HG03520 (cell line): ENCODE measurements around the gene KRAS.

ENCODE experiments used
- ATAC-seq: cut with Tn5 transposase; IDR thresholded peaks from one replicate; pipeline ENCODE4 v1.9.1; 2021; ENCODE audit warnings: mild to moderate bottlenecking, moderate library complexity; ENCODE audit not compliant: unreplicated experiment

KRAS gene

DNA sequence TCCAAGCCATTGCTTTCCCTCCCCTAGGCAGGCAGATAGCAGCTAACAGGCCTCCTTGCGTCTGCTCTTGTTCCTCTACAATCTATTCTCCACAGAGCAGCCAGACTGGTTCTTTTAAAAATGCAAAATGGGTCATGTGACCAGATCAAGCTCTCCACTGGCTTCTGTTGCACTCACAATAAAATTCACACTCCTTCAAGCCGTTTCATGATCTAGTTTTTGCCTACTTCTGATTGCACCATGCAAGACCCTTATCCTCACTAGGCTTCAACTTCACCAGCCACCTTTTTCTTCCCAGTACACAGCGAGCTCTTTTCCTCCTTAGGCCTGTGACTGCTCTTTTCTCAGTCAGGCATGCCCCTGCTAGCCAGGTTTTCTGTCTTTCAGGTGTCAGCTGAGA lies 6.1 kb upstream of the KRAS start:
- no peak for ATAC-seq

DNA sequence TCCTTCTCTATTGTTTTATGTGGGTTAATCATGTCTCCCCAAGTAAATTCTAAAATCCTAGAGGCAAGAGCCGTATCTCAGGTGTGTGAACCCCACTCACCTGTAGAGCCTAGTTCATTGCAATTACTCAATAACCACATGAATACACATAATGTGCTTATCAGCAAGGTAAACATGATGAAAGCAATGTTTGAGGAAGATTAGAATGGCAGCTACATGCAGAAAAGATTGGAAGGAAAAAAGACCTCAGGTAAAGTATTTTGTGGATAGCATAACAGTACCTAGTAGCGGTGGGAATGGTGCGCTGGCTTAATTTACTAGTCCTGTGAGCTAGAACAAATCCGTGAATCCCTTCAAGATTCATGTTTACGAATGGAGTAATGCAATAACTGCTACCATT lies 5.3 kb upstream of the KRAS start:
- ATAC-seq: no peak

DNA sequence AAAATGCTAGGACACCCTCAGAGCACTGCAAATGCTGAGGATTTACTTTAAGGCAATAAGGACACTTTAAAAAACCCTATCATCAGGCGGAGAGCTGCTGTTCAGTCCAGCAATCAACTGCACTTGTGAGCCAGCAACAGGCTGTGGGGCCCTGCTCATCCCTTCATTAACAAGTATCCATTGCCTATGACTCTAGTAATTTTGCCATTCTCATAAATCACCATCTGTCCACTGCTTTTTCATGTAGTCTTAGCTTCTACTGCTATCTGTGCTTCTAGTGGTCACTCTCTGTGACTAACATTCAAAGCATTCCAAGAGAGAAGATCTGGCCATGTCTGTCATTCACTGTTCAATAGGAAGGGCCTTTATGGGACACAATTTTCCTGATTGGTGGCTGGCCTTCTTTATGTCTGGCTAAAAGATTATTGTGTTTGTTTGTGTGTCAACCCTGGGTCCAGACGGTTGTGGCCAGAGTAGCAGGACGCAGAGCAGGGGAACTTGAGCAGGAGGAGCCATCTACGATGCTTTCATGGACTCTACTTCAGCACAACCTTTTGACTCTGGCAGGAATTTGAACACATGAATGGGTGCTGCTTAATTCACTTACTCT lies 3.6 kb upstream of the KRAS start:
- no peak for ATAC-seq

DNA sequence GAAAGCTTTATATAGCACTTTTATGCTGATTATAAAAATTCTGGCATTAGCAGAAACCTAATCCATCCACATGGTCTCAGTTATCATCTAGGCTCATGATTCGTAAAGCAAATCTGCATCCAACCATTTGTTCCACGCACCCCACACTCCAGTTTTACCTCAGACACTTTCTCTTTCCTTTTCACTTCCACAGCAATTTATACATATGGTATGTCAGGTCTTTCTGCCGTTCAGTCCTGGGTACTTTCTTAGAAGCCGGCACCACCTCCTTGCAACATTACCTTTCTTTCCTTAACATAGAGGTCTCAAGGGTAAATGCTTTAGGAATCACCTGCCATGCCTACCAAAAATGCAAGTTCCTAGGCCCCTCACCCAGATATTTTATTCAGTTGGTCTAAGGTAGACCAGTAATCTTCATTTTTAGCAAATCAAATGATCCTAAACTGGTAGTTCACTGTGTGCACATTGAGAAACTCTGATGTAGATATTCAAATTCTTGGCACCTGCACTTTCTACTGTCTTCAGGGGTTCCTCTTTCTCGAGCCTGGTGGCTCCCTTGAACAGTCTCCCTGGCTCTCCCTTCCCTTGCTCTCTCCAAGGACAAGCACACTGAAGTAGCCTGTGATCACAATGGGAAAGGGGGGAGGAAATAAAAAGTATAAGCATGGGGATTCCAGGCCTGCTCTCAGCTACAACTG lies 2.8 kb upstream of the KRAS start:
- ATAC-seq: no peak

DNA sequence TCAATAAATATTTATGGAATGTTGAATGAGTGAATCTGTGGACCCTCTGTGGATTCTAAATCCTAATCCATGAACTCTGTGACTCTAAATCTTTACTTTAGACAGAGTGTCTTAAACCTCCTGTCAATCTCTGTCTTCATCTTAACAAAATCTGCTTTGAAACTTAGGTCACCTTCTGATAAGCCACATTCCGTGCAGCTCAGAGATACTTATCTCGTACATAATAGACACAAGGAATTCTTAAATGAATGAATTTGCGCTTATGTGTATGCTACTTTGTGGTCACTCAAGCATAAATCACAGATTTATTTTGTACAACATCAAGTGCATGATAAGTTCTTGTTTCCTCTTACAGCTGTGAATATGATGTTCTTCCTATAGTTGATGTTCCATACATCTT lies 2.2 kb upstream of the KRAS start:
- no peak for ATAC-seq

DNA sequence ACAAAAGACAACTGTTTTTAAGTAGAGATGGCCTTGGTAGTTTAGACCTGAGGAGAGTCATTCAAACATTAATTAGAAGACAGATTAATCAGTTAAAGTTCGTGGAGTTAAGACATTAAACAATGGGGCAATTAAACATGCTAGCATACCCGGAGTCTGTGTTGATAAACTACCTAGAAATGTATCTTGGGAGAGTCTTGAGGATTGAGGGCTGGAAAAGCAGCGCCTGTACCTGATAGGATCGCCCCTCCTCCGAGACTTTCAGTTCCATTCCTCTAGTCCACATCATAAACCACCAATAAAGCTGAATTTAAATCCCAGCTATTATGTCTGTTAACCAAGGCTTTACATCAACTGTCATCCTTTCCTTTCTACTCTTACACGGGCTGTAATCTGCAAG lies 1.0 kb upstream of the KRAS start:
- ATAC-seq: no peak

DNA sequence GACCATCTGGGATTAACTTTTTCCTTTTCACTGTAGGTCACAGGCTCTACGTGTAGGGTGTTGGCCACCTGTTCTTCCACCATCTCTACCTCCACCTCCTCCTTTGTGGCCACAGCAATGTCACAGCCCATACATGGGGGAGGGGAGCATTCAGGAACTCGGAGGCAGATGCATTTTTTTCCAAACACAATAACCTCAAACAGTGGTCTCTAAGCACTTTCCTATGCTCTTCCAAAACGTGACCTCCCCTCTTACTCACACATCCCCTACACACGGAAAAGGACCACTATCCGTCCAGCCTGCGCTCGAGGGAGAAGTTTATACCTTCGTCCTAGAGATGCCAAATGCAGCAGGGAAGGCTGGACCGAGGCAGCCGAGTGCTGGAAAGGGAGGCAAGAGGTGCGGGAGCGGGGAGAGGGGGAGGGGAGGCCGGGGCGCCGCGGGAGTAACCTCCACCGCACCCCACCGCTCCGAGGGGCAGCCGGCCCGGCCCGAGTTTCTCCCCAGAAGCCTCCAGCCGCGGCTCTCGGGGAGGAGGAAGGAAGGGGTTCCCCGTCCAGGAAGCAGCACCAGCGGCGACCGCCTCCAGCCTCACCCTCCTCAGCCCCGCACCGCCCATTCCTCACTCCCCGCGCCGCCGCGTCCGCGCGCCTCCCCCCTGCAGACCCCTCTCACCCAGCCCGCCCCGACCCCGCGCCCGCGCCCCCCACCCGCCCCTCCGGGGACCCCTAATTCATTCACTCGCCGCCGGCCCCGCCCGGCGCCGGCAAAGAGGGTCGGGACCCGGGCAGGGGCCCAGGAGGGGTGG lies 594 bp downstream of the KRAS start:
- no peak for ATAC-seq

DNA sequence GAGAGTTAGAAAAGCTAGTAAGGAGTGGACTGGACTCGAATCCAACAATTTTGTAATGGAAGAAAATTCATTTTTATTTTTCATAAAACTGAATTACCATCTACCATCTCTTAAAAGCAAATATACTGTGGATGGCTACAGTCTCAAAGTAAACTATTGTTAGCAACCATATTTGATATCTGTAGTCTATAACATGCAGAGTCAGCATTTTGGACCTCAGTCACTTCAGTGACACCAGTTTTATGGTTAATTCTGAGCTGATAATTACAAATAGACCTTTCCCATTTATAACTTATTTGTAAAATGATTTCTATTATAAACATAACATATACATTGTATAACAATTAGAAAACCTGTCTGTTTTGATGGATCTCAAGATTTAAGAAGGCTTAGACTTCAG lies 2.0 kb downstream of the KRAS start:
- no peak for ATAC-seq

DNA sequence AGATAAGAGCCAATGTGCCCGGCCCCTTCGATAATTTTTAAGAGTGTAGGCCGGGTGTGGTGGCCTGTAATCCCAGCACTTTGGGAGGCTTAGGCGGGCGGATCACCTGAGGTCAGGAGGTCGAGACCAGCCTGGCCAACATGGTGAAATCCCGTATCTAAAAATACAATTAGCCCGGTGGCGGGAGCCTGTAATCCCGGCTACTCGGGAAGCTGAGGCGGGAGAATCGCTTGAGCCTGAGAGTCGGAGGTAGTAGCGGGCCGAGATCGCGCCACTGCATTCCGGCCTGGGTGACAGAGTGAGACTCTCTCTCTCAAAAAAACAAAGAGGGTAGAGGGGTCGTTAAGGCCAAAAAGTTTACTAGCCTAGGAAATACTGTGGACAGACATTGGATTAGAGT lies 2.6 kb downstream of the KRAS start:
- no peak for ATAC-seq

DNA sequence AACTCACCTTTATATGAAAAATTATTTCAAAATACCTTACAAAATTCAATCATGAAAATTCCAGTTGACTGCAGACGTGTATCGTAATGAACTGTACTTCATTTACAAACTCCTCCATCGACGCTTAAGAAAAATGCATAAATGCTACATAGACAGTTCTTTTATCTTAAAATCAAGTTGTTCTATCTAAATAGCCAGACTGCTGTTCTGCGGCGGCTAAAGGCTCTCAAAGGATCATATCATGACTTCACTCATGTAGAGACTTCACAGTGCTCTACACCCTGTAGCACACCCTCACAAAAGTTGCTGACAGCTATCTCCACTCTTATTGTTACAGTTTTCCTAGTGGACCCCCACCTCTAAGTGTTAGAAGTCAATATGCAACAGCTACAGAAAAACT lies 5.2 kb downstream of the KRAS start:
- no peak for ATAC-seq

DNA sequence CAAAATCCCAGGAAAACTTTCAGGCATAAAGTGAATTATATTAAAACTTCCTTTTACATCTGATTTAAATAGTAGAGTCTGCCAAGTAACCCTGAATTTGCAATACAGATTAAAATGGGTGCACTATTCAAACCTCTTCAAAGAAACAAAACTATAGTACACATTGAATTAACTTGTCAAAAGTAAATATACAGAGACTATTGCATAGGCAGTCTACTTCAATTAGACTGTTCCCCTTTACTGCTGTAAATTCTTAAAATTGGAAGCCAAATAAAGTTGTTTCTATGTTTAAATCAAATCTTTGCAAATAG lies 7.1 kb downstream of the KRAS start:
- no peak for ATAC-seq

DNA sequence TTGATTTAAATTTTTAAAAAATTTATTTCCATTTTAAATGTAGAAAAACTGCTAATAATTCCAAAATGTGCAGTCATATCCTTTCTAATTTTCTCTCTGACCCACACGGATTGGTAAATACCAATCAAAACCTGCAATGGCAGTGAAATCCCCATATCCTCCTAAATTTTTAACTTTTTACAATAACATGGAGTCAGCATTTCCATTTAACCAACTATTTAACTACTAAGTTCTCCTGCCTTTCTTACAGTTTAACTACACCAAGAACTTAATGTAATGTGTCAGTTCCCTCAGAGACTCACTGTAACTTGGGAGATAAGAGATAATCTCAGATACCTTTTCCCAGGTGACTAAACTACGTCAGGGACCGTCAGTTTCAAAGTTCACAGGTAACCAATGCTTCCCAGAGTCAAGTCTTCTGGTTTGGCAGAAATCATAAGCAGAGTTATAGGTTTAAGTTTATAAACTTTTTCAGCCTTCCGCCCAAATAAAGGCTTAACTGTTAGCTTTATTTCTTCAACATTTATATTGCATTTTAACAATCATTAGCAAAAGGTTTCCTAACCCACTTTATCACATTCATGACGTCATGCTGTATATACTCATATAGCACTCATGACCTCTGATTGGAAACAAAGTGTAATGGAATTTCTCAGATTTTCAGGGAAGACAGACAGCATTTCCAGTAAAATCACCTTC lies 7.6 kb downstream of the KRAS start:
- ATAC-seq: no peak

DNA sequence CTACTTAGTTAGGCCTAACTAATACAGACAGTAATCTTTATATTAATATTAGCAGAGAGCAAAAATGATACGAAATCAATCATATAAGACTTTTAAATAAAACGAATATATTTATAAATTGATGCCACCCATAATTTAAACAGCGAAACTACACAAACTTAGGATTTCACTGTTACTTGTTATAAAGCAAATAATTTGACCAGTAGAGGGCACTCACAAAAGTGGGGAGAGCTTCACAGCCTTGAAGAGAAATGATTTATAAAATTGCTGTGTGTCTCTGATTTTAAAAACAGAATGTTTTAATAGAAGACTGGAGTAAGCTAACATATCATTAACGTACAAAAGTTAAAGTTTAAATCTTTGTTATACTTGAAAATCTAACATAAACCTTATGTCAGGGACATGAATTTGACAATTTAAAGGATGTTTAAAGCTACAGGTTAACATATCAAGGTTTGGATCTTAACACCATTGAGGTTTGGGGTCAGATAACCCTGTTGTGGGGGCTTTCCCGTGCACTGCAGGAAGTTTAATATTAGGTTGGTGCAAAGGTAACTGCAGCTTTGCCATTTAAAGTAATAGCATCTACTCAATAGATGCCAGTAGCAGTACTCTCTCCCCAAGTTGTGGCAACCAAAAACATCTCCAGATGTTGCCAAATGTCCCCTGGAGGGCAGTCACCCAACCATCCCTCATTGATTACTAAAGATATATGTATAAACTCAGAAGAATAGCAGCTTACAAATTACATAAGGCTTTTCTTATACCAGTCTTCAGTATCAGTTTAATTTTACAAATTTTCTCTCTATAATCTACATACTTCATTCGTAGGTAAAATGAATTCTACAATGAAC lies 9.3 kb downstream of the KRAS start:
- no peak for ATAC-seq

DNA sequence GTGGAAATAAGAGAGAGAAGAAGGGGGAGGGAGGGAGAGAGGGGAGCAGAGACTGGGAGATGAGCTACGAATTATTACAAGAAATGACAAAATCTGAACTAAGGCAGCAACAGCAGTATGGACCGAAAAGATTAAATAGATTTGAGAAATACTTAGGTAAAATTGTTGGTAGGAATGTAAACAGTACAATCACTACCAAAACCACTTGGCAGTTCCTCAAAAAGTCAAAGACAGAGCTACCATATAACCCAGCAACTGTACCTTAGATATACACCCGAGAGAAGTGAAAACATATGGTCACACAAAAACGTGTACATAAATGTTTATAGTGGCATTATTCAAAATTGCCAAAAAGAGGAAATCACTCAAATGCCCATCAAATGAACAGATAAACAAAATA lies 14.1 kb downstream of the KRAS start:
- ATAC-seq: no peak

DNA sequence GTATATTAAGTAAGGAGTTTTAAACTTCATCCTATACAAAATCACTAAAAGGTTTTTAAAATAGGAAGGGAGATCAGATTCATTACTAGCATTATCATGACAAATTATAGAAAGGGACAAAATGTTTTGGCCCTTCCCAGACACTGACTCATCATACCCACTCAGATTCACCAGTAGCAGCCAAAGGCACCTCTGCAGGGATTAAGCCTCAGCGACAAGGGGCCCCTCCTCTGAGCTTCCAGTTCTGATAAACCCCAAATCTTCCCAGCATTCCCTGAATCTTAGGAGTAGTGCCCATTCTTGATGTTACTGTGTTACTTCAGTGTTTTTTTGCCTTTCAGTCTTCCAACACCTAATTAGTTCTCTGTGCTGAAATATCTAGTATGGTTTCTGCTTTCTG lies 14.5 kb downstream of the KRAS start:
- no peak for ATAC-seq

DNA sequence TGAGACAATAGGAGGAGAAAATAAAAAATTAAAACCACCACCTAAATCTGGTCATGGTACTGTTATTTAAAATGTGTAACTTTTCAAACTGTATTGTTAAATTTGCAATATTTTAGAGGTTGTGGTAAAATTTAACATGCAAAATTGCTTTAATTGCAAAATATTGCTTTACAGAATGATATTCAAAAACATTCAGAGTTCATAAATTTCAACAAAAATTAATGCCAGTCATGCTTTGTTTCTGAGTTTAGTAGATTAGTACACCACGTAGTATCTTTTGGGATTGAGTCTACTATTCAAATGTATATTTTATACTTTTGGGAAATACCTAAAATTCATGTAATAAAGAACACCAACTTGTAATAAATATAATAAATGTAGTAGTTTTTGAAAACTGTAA lies 37.4 kb downstream of the KRAS start:
- no peak for ATAC-seq

DNA sequence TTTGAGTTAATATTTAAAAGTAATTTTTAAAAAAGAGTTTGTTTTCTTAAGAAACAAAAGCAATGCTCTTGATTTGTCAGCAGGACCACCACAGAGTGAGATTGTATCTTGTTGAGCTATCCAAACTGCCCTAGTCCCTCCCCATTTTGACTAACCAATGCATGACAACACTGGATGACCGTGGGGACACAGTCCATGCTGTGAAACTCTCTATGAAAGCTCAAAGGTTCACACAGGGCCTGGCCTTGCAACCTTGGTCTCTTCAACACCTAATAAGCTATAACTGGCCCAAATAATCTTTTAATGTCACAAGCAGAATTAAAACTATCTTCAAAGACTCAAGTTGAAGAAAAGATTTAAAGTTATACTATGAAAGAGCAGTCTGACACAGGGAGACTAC lies 42.2 kb downstream of the KRAS start:
- no peak for ATAC-seq

DNA sequence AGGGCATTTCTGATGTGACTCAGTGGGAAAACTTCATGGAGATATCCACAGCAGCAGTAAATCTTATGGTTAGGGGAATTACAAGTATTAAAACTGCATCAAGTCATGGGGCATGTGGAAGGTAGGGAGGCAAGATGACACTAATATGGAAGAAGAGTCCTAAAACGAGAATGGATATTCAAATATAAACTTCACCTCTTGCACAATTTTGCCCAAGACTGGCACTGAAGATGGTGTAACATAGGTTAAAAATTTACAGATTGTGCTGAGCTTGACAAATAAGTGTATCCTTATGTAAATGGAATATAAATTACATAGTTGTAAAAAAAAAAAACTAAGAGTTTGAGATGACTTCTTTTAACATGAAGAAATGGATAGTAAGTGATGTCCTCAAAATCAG lies 42.9 kb downstream of the KRAS start:
- ATAC-seq: no peak

DNA sequence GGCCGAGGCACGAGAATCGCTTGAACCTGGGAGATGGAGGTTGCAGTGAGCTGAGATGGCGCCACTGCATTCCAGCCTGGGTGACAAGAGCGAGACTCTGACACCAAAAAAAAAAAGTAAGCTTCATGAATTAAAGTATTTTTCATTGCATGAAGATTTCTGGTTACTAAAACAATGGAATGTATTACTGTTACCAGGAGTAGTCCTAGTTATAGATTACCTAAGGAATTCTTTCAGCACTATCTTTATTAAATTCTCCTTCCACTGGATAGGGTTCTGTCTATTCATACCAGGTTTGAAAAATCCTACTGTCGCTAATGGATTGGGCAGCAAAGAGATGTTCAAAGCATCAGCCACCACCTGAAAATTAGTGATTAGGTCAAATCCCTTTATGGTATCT lies 43.3 kb downstream of the KRAS start:
- ATAC-seq: no peak

DNA sequence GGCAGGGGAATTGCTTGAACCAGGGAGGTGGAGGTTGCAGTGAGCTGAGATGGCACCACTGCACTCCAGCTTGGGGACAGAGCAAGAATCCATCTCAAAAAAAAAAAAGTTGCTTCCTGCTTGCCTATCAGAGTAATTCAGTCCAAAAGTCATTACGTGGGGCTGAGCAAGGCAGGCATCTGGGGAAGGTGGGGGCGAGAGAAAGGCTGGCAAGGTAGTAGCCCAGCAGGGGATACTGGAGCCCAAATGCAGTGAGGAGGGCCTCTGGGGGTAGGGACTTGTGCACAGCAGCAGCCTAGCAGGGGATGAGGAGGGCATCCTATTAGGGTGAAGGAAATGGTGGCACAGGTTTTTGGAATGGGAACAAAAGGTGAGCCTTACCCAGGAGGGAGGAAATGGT lies 48.6 kb downstream of the KRAS start:
- no peak for ATAC-seq

DNA sequence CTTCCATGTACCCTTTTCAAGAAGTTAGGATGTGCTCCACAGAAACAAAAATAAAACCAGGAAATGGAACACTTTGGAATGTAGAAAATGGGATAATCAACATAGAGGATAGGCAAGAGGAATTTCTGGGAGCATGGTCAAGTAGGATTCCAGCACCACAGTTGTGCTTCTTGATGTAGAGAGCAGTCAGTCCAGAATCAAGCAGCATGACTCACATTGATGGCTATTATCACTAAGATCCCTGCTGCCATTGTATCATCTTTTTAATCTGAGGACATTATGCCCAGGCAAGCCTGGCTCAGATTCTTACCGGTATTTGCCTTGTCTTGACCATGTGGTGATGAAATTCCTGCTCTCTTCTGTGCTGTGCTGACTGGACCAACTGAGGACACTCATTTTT lies 50.0 kb downstream of the KRAS start:
- ATAC-seq: no peak
